KBM-7 (cell line): ENCODE results near the gene BLACAT1.

Experiments used
- DNase-seq: peaks from one replicate; pipeline ENCODE4 v3.0.0-alpha.2; 2015
- in situ Hi-C: fragments of 300-500 bp; cut with MboI; formaldehyde crosslinking; loops from 2 replicates; pipeline ENCODE4 v1.14.3; 2020; ENCODE audit warnings: low sequenced_read_pairs, low pct_unique_long_range_greater_than_20kb, mixed read lengths

The BLACAT1 gene

DNA sequence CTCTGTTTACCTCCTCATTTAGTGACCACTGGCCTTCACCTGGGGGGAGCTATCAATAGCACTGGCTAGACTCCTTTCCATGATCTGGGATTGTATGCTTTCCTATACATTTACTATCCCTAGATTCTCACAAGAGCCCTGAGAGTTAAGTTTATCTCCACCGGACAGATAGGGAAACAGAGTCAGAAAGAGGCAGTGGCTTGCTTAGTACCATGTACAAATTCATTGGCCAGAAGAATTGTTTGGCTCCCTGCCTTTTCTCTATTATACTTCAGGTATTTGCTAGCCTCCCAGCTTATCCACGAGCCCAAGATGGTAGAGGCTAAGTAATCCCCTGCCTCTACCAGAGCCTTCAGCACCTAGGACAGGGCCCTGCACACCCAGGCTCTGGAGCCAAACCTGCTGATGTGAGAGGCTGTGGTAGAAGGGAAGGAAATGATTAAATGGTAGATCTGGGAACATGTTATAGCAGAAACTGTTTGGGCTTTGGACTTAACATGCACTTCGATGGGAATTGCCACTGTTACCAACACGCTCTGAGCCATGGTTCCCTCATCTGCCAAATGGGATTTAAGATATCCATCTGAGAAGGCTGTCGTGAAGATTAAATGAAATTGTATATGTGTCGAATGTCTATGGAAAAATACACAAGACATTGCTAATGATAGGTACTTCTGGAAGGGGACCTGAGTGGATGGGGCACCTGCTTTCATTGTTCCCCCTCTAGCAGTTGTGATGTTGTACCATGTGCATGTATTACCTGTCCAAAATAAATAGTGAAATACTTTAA, 3.1 kb upstream of the BLACAT1 start:
- DNase-seq: peak; percentile 70
- in situ Hi-C loops: no loop called here

DNA sequence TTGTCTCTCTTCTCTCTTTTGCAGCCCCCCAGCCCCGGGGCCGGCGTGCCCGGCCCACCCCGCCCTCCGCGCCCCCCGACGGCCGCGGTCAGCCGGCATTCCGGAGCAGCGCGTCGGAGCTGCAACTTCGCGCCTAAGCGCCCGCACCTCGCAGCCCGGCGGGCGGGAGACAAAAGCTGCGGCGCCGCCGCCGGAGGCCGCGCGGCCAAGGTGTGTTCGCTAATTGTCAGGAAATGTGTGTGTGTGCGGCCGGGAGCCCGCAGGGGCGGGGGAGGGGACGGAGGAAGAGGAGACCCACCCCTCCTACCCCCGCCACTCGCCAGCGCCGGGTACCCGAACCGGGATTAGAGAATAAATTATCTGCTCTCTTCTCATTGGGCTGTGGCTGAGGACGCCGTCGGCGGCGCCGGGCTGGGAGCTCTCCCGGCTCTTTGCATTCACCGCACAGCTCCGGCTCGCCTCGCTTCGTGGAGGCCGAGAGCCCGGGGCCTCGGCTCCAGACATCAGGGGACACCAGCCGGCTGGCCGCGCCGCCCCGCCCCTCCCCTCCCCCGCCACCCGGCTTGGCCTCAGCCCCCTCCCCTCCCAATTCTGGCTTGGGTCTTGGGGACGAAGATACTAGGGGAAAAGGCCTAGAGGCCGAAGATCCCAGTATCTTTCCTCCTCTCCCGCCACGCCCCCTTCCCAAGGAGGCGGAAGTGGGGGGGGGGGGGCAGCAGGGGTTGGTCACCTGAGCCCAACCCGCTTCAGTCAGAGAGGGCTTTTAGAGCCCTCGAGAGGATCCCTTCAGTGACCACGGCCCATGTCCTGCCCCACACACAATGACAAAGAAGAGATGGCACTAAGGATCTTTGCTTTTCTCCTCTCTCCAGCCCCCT, 1.3 kb upstream of the BLACAT1 start:
- in situ Hi-C loops: no loop called here
- DNase-seq: no peak

DNA sequence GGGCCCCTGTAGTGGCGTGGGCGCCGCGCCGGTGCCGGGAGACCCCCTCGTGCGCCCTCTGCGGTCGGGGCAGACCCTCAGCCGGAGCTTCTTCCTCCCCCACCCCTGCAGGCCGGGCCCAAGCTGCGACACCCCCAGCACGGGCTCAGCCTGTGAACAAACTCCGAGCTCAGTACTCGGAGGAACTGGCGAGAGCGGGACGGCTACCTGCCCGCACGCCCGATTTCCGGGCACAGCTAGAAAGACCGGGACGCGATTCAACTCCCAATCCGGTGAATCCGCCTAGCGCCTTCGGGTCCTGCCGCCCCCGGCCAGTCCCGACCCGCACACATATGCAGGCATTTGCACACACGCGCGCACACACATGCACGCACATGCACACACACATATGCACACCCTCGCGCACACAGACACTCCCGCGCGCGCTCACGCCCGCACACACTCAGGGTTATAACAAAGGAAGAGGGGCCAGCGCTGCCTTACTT, 580 bp upstream of the BLACAT1 start:
- in situ Hi-C loops: no loop called here
- DNase-seq: no peak

DNA sequence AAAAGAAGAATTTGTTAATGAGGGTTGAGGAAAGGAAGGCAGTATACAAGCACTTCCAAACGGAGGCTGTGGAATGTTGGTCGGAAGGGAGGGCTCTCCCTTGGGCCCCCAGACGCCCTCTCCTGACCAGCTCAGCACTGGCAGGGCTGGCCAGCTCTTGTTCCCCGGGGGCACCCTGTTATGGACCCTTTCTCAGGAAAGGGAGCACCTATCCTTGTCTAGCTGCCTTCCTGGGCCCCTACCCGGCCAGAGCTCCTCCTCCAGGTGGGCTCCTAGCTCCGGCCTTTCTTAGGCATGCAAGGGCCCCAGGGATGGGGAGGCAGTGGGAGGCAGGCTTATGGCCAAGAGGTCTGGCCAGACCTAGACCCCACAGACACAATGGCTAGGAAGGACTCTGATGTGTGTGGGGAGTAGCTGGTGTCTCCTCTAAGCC, 926 bp downstream of the BLACAT1 start:
- in situ Hi-C loops: no loop called here
- no peak for DNase-seq

DNA sequence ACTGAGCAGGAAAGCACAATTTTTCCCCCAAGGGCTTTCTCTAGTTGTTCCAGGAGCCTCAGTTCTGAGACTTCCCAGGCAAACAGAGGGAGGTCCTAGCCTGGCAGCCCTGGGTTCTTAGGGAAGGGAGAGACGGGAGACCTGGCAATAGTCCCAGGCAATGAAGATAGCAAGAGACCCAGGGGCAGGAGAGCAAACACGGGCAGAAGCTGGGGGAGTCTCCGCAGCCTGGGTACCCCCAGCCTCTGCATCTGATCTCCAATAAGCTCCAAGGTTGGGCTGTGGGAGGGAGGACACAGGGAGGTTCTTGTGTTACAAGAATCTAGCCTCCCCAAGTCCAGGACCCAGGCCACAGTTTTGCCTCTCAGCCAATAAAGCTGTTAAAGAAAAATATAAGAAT, 2.4 kb downstream of the BLACAT1 start:
- in situ Hi-C loops: no loop called here
- no peak for DNase-seq

DNA sequence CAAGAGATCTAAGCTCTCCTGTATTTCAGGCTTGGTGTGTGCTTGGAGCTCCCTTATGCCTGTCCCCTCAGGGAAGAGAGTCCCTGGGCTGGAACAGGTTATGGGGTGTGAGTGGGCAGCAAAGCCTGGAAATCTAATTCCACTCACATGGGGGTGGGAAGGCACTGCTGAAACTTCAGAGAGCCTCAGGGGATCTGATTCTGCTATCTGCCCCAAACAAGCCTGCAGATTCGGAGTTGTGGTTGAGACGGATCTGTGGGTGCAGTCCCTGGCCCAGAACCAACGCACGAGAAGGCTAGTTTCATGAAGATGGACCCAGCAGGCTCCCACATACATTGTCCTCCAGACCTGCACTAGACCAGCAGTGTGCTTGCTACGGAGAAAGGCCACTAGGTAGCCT, 2.9 kb downstream of the BLACAT1 start:
- no peak for DNase-seq
- in situ Hi-C loops: no loop called here

DNA sequence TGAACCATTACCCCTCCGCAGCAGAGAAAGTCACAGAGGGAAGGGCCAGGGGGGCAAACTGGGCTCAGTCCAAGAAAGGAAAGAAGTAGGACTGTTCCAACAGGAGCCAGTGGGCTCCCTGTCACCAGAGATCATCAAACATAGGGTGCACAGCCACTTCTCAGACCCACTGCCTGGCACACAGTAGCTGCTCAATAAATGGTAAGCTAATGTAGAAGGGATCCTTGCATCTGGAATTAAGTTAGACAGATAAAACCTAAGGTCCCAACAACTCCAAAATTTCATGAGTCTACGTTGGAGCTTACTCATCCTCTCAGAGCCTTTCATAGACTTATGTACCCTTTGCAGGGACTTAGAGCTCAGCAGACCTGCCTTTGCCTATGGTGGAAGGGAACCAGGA, 3.5 kb downstream of the BLACAT1 start:
- in situ Hi-C loops: no loop called here

DNA sequence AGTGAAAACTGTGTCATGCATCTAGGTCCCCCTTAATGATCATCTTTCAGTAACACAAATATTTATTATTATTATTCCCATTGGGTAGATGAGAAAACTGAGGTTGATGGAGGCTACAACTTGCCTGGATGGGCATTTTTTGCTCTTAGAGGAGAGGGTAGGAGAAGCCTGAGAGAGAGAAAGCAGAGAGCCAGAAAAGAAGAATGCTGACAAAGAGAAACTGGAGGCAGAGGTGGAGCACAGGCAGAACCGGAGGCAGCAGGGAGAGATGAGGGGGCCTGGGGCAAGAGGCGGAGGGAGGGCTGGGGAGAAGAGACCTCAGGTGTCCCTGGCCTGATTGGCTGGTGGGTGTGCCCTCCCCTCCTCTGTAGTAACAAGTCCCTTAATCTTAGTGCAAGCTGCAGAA, 4.1 kb downstream of the BLACAT1 start:
- no peak for DNase-seq
- in situ Hi-C loops: no loop called here

More for the DNA sequence above, 3.5 kb downstream of the BLACAT1 start:
- no peak for DNase-seq

DNA sequence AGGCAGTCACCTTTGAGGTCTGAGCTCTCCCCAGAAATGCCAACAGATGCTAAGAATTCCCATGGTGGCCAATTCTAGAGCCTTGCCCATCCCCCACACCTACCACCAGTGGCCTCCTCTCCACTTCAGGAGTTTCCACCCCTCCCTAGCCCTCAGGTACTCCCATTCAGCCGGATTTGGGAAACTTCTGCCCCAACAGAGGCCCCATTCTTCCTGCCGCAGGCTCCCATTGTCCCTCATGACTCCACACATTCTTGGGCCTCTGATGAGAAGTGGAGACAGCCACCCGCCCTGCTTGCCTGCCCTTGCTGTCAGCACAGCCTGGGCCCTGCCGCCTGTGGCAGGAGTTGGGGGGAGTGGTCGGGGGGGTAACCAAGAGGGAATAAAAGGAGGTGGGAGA, 4.6 kb downstream of the BLACAT1 start:
- no peak for DNase-seq
- in situ Hi-C loops: no loop called here

DNA sequence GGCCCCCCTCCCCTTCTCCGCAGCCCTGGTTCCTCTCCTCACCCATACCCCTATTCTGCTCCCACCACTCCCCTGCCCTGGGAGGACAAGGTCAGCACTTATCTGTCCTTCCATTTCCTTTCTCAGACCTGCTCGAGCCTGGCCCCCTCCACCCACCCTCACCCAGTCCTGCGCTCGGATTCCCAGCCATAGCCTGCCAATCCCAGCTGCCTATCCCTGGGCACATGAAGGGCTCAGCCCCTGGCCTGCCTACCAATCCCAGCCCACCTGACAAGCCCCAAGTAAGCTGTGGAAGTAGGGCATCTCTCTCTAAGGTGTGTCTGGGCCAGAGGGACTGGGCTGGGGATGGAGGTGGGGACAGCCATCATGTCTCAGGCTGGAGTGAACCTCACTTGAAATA, 5.4 kb downstream of the BLACAT1 start:
- no peak for DNase-seq
- in situ Hi-C loops: no loop called here

DNA sequence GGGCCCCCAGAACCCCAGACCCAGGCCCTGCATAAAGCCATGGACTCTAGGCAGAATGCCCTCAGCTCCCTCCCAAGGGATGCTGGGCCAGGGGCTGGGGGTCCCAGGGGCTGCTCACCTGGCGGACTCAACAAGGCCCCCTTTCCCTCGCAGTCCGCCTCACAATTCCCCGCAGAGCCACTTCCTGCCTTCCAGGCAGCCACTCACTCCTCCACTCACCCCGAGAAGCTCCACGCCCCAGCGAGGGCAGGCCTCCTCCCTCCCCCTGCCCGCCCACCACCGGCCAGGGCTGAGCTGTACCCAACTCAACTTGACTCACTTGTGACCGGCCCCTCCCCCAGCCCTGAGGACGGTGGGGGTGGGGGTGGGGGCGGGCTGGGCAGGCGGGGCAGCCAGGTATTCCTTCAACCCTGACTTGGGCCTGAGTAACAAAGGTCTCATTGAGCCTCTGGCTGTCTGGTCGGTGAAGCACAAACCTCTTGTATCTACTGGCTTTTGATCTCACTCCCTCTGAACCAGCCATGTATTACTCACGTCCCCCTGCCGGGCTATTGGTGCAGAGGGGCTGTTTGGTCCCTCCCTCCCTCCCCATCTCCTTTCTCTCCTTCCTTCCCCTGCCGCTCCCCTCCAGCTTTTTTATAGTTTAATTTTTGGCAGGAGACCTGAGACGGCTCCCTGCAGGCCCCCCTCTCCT, 5.9 kb downstream of the BLACAT1 start:
- DNase-seq: no peak
- in situ Hi-C loops: no loop called here

DNA sequence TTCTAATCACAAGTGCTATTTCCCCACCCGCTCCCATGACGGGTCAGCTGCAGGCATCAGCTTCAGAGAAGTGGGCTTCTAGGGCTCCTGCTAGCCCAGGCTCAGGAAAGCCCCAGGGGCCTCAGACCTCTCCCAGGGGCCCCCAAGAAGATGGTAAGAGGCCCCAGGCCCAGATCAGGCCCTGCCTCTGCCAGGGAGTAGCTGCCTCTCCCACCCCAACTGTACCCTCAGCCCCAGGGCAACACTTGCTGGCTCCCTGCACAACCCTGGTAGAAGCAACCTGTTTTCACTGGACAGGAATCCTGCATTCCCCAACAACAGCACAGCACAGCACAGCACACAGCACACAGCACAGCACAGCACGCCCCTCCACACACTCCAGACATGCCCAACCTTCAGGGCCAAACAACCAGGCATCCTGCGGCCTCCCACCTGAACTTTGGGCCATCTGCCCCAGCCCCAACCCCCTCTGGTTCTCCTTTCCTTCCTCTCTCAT, 6.5 kb downstream of the BLACAT1 start:
- in situ Hi-C loops: no loop called here
- DNase-seq: no peak

DNA sequence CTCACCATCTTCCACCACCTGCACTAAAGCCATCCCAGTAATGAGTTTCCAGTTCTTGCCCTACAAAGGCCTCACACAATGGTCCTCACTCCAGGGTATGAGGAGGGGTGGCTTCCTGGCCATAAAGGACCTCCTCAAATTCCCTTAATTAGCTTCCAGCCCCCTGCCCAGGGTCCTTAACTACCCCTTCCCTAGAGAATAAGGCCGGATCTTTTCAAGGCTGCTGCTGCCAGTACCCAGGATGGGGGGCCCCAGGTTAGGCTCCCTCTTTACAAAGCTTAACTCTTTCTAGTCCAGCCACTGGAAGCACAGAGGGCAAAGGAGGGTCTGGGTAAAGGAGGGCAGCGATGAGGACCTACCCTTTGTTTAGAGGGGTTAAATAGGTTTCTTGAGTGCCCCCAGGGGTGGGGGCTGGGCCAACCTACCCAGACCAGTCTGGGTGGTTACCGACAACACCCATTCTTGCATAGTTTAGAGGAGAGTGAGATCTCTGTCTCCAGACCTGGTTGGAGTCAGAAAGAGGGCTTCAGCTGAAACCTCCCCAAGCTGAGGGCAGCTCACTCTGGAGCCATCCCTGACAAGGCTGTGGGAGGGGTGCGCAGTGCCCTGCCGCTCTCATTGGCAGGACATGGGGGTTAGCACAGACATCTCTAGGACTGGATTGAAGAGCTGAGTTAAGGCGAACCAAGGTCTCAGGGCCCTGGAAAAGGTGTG, 7.1 kb downstream of the BLACAT1 start:
- in situ Hi-C loops: no loop called here
- no peak for DNase-seq

DNA sequence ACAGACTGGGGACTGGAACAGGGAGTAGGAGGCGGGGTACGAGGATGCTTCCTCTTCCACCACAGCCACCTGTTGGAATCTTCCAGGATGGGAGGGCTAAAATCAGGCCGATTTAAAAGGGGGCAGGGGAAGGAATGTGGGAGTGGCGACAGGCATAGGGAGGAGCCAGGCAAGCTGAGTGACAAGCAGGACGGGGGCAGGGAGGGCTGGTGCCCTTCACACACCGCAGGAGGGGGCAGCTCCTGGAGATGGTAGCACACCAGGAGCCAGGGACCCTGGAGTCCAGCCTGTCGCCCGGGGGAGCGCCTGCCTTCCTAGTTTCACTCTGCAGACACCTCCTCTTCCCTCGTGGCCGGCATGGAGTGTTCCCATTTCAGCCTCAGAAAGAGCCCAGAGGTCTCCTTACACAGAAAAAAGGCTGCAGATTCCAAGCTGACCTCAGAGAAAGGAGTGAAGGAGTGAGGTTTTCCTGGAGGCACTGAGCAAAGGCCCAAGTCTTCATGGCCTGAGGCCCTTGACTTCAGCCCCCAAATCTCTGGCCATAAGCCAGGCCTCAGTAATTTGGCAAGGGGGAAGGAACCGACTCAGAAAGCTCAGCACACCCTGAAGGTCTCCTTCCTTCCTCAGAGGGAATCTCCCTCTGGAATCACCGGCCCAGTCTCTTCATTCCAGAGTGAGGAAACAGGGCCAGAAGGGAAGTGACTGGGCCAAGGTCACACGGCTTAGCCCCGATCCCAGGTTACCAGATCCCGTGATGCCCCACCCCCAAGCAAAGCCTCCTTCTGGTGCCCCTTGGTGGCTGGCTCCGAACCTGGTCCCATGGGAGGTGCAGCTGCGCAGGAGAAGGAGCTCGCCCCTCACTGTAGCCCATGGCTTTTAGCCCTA, 8.1 kb downstream of the BLACAT1 start:
- in situ Hi-C loops: no loop called here
- DNase-seq: no peak

DNA sequence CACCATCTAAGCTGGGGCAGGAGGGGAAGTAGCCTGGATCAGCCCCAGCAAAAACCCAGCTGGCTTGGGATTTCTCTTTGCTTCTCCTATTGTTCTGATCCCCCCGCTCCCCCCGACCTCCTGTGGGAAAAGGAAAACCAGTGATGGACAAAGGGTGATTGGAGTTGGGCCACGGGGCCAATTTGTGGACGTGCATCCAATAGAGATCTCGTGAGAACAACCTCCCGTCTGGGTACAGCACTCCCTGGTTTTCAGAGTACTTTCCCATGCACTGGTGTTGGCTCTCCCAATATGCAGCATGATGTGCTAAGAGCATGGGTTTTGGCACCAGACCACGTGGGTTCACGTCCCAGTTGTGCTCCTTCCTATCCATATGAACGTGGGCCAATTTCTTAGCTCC, 9.0 kb downstream of the BLACAT1 start:
- in situ Hi-C loops: no loop called here
- DNase-seq: no peak

DNA sequence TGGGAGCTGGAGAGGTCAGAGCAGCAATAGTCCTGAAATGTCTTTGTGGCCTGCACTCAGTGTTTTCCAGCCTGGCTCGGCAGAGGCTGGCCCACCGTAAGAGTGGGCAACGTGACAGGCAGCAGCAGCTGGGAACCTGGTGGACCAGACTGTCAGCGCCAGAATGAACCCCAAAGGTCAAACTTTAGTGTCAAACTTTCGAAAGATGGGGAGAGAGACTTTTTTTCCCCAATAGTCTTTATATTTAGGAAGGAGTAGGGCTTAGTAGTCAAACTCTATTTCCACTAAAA, 10.3 kb downstream of the BLACAT1 start:
- in situ Hi-C loops: no loop called here

DNA sequence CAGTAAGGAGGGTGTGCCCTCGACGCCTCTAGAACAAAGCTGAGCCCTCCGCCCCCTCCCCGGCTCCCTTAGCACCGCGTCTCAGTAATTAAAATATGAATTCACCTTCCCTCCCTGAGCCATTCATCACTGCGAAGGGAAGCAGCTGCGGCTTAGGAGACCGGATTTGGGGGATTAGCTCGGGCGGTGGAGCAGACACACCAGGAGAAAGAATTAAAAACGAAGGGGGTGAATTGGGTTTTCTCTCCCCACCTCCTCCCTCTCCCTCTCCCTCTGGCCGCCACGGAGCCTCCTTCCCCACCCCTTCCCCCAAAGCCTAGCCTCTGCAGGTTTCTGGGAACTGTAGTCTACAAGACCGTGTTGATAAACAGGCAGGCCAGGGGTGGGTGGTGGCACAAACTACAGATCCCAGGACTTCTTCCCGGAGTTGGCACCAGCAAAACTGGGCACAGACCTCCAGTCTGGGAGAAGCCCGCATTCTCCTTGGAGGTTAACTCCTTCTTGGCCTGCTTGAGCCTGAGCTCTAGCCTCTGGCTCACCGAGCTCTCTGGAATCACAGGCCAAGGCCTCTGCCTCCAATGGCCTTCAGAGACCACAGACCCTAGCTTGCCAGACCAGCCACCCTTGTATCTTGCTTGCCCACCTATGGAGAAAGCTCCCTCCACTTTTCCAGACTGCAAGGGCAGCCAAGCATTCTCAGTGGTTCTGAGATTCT, 10.8 kb downstream of the BLACAT1 start:
- in situ Hi-C loops: no loop called here
- DNase-seq: peak; percentile 89

More for the DNA sequence above, 10.3 kb downstream of the BLACAT1 start:
- no peak for DNase-seq
